ENCODE results near the gene GATA3.

The GATA3 gene

GRCh38 chr10:8100366-8100765 is 45.9 kb downstream of the GATA3 start:
- no peak for DNase-seq (ENCODE audit: low read depth in 2 of 2)

GRCh38 chr10:8102708-8103401 is 48.4 kb downstream of the GATA3 start:
- no peak for DNase-seq (ENCODE audit: low read depth in 2 of 2)

GRCh38 chr10:8103543-8103942 is 49.1 kb downstream of the GATA3 start:
- DNase-seq (ENCODE audit: low read depth in 2 of 2), result no peak

GRCh38 chr10:8104005-8104404 is 49.5 kb downstream of the GATA3 start:
- DNase-seq (ENCODE audit: low read depth in 2 of 2), result no peak

GRCh38 chr10:8104721-8105120 is 50.2 kb downstream of the GATA3 start:
- no peak for DNase-seq (ENCODE audit: low read depth in 2 of 2)

- no peak for DNase-seq (ENCODE audit: low read depth in 2 of 2)
Measured at GRCh38 chr10:8105932-8106331, 51.4 kb downstream of the GATA3 start.

- DNase-seq (ENCODE audit: low read depth in 2 of 2), result no peak
Measured at GRCh38 chr10:8112230-8112905, 57.9 kb downstream of the GATA3 start.

- DNase-seq (ENCODE audit: low read depth in 2 of 2), result no peak
Measured at GRCh38 chr10:8112942-8113442, 58.5 kb downstream of the GATA3 start.

GRCh38 chr10:8113616-8114015 is 59.1 kb downstream of the GATA3 start:
- DNase-seq (ENCODE audit: low read depth in 2 of 2), result no peak

GRCh38 chr10:8114741-8115617 is 60.5 kb downstream of the GATA3 start:
- DNase-seq (ENCODE audit: low read depth in 2 of 2), result no peak

GRCh38 chr10:8115618-8115980 is 61.1 kb downstream of the GATA3 start:
- DNase-seq (ENCODE audit: low read depth in 2 of 2), result no peak

- DNase-seq (ENCODE audit: low read depth in 2 of 2), result no peak
Measured at GRCh38 chr10:8116474-8116873, 62.0 kb downstream of the GATA3 start.

- DNase-seq (ENCODE audit: low read depth in 2 of 2), result no peak
Measured at GRCh38 chr10:8116926-8117493, 62.5 kb downstream of the GATA3 start.

GRCh38 chr10:8121201-8121890 is 66.9 kb downstream of the GATA3 start:
- DNase-seq (ENCODE audit: low read depth in 2 of 2), result no peak

- no peak for DNase-seq (ENCODE audit: low read depth in 2 of 2)
Measured at GRCh38 chr10:8122611-8123369, 68.3 kb downstream of the GATA3 start.

- no peak for DNase-seq (ENCODE audit: low read depth in 2 of 2)
Measured at GRCh38 chr10:8124436-8124835, 69.9 kb downstream of the GATA3 start.
